ENCODE results near the gene LRRC26.

LRRC26 gene

DNA sequence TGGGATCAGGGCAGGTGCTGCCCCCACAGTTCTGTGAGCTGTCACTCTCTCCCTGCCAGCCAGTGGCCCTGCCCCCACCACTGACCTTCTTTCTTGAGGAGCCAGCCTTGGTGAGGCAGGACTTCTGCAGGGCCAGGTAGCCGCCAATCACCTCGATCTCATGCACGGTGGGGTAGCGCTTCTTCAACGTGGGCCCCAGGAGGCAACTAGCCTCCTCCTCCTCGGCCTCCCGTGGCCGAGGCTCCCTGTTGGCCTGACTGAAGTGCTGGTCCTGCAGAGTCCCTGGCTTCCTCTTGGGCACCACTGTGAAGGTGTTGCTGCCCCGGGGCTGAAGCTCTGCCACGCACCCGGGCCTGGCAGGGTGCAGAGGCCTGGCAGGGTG is 29.0 kb upstream of the LRRC26 start:
- DNase-seq: no peak

DNA sequence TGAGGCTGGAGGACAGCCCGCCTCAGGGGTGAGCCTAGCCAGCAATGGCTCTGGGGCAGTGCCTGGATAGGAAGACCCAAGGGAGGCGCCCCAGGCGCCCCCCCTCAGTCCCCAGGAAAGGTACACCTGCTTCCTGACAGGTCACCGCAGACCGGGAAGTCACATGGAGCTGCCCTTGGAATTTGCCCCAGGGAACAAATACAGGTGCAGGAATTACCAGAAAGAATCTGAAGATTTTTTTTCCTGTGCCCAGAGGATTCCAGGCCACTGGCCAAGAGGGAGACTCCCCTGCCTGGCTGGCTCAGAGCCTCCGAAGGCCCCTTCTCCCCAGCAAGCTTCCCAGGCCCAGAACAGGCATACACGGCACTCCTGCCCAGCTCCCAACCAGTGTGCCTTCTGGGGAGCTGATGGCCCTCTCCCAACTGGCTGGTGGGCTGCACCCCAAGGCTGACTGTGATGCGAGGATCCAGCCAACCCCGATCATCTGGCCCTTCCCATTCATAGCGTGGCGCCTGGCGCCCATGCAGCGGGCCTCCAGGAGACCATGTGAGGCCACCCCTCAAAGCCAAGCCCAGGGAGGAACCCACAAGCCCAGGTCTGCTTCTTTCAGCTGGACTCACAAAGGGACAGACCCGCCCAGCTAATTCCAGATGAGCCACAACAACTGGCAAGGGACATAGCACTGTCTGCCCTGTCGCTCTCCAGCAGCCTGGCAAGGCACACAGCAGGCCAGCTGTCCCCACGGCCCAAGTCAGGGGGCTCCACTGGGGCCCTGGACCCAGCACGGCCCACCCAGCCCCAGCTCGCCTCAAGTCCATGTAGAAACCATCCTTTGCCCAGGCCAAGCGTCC is 28.4 kb upstream of the LRRC26 start:
- DNase-seq: no peak

DNA sequence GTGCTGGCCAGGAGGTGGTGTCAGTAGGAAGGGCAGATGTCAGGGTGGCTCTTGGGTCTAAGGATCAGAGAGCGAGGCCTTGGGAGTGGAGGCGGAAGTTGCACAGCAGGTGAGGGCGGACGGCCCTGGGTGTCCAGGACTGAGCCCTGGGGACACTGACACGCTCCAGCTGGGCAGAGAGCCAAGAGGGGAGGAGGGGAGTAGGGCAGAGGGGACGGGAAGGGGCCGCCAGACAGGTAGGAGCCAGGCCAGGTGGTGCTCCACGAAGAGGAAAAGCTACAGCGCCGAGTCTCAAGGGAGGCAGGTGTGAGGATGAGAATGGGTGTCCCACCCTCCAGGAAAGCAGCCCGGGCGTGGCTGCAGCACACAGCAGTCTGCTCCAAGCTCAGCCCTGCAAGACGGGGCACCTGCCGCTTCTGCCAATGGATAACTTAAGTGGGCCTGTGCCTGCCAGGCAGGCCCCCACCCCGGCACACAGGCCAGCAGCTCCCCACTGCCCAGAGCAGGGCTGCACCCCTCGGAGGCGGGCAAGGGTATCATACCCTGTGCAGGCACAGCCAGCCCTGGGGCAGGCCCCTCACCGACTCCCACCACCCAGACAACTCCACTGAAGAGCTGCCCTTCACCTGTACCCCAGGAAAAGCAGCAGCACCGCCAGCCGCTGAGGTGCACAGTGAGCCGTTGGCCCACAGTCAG is 25.8 kb upstream of the LRRC26 start:
- no peak for DNase-seq

DNA sequence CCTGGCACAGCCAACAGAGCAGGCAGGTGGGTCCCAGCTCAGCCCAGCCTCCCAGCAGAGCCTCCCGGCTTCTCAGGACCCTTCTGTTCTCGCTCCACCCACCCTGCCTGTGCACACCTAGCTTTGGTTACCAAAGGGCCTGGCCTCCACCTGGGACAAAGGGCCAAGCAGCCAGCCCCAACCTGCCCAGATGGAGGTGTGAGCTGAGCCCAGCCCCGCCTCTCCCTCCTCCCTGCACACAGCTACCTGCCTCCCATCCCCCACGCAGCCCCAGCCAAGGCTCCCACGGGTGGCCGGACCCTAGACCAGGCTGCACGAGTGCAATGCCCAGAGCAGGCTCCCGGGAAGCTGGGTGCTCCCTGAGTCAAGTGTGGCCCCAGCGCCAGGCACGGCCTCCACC is 25.1 kb upstream of the LRRC26 start:
- no peak for DNase-seq

DNA sequence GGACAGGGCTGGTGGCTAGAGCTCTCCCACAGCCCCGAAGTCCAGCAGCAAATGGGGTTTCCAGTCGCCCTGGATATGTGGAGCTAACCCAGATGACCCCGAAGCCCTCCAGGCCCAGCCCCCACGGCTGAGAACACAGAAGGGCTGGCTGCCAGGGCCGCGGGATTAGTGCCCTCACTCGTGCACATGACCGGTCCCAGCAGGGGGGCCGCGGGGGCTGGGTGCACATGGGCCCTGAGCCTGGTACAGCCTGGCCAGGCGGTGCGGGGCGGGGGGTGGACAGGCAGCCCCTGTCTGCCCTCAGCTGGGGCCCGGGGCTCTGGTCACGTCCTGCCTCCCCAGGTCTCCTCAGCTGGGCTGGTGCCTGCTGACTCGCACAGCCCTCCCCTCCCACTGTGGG is 24.5 kb upstream of the LRRC26 start:
- DNase-seq: peak; percentile 92

GRCh38 chr9:137193771-137194170 is 23.9 kb upstream of the LRRC26 start:
- no peak for DNase-seq

DNA sequence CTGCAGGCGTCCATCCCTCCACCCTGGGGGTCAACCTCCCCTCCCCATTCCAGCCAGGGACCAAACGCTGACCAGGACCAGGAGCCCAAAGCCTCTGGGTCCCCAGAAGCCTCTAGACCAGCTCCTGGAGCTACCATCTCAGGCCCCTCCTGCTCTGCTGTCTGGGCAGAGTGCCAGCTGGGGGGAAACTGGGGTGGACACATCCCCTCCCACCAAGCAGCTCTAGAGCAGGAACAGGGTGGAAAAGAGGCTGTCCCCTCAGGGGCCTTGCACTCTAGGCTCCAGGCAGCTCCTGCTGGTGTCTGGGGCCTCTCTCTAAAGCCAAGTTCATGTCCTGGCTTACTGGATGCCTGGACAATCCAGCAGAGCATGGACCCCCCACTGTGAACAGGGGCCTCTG is 23.0 kb upstream of the LRRC26 start:
- DNase-seq: no peak

DNA sequence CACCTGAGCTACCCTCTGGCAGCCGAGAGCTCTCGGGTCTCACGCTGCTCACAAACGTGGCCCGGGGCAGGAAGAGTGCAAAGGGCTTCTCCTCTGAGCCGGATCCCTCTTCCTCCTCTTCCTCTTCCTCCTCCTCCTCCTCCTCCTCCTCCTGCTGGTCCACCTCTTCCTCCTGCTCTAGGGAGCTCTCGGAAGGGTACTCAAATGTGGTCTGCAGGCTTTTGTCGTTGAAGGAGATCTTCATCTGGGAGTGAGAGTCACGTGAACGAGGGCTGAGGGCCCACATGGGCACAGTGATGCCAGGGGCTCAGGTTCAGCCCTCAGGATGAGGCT is 22.6 kb upstream of the LRRC26 start:
- no peak for DNase-seq

DNA sequence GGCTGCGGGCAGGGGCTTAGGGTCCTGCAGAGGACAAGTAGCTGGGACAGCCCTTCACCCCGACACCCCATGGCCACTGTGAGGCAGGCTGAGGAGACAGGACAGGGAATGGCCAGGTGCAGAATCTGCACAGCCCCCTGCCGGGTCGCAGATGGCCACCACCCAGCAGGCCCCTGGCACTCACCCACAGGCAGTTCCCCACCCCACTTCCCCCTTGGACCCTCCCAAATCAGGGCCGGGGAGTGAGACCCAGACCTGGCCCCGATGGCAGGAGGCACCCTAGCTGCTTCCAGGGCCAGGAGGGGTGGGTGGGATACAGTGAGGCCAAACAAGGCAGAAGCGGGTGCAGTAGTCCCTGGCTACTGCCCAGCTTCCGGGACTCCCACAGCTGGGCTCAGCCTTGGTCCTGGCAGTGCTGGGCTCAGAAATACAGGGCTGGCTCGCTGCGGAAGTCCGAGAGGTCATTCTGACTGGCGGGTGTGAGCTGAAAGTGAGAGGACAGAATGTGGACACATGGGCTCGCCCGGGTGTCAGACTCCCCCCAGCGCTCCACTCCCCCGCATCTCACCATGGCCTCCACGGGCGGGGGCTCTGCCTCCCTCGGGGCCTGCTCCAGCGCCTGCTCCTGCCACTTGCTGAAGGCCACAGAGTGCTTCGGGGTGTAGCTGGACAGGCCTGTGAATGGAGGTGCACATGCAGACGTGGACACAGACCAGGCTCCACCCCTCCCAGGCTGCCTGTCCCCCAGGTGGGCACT is 22.0 kb upstream of the LRRC26 start:
- peak; percentile 60 for DNase-seq

DNA sequence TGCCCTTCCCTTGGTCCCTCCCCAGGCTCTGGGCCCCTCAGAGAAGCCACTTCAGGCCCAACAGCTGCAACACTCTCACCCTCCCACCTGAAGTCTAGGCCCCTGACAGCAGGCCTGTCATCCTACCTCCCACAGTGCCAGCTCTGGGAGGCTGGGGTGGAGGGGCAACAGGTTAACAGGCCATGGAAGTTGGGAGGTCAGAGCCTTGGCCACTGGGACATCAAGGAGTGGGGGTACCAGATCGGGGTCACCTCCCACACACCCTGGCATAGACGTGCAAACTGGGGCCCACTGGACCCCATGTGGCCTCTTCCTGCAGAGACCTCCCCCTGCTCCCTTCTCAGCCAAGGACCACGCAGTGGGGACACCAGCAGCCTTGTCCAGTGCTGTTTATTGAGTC is 21.4 kb upstream of the LRRC26 start:
- no peak for DNase-seq

DNA sequence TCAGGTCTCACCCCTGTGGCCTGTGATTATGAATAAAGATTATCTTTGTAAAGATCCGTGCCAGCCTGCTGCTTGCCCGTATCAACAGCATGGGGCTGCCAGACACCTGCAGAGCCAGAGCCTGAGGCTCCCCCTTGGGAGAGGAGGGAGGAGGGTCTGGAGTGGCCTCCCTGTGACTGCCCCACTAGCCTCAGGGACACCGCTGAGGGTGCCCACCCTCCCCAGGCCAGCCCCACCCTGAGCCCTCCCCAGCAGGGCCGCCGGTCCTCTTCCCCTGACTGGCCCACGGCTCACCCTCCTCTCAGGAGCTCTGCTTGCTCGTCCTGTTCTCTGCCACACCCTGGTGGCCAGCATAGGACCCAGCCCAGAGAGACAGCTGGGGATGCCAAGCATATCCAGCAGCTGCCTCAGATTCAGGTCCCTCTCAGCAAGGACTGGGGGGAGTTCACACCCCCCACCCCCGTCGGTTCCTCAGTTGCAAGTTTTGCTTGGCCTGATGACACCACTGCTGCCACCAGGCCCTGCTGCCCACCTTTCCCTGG is 20.5 kb upstream of the LRRC26 start:
- no peak for DNase-seq

DNA sequence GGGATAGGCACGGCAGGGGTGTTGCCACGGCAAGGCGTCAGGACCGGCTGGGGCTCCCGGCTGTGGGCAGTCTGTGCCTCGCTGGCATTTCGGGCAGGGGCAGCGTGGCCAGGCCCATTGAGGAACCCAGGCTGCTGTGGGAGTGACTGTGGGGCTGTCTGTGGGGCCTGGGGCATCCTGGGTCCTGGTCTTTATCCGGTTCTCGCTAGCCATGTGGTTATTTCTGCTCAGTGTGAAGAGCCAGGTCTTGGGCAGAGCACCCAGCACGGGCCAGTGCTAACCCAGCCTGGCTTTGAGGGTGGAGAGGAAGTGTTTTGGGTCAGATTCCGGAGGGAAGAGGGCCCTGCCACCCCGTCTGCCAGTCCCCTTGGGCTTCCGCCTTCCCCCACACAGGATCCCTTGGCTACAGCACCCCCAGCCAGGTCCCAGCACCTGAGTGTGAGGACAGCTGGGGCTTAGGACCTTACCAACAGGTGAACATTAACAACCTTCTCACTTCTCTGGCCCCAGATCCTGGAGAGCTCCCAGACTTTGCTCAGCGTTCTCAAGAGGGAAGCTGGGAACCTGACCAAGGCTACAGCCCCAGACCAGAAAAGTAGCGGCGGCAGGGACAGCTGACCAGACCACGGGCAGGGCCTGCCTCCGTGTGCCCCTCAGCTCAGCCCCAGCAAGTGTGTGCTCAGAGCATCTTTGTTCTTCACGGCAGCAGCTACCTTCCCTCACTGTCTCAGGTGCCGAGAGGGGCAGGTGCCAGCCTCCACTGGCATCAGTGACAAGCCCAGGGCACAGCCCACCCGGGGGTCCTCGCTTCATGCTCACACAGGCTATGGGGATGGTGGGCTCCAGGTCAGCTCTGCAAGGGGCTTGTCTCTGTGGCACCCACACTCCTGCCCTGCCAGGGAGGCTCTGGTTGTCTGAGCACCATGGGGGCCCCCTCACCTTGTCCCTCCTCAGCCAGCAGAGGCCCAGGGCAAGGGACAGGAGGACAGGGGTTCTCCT is 19.7 kb upstream of the LRRC26 start:
- no peak for DNase-seq

DNA sequence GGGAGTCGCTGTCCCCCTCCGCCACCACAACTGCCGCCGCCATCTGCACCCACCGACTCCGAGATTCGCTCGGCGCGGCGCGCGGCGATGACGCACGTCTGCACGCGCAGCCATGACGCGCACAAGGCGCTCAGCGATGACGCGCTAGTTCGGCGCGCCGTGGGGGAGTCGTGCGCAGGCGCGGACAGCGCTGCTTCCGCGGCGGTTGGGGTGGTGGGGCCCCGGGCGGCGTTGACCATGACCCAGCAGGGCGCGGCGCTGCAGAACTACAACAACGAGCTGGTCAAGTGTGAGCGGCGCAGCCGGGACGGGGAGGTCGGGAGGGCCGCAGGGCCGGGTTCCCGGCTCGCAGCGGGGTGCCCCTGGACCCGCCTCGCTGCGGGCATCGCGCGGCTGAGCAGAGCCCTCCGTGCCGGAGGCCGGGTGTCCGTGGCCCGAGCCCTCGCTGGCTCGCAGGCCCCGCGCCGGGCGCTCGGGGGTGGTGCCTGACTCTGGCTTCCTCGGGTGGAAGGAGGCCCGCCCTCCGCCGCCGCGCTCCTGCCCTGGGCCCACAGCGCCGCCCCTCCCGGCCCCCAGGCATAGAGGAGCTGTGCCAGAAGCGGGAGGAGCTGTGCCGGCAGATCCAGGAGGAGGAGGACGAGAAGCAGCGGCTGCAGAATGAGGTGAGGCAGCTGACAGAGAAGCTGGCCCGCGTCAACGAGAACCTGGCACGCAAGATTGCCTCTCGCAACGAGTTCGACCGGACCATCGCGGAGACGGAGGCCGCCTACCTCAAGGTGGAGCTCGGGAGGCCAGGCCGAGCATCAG is 18.8 kb upstream of the LRRC26 start, which contains the start of the genes ANAPC2 and SSNA1:
Gene ANAPC2 (minus strand): TSS at position 71 of the 807 bp plus-strand sequence. CDS start 28 bp downstream, at position 43.
Gene SSNA1 (plus strand): TSS at position 187 of the 807 bp plus-strand sequence. CDS start 51 bp downstream, at position 238.
- peak; percentile 95 for DNase-seq

- no peak for DNase-seq
These were observed 18.2 kb upstream of the LRRC26 start for GRCh38 chr9:137188086-137188489.

DNA sequence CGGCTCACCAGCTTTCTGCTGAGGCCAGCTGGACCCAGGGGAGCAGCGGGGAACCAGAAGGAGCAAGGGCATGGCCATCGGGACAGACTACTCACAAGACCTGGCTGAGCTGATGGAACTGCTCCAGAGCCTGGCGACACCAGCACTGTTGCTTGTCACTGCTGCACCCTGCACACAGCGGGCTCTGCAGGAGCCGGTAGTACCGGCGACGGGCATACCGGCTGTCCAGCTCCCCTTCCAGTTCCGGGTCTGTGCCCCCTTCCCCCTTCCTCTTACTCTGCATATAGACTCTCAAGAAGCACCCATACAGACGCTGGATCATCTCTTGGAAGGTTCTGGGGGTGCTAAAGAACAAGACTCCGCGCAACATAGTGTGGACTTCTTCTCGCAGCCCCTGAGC is 17.5 kb upstream of the LRRC26 start:
- no peak for DNase-seq

- DNase-seq: no peak
These were observed 16.5 kb upstream of the LRRC26 start for GRCh38 chr9:137186385-137186784.

DNA sequence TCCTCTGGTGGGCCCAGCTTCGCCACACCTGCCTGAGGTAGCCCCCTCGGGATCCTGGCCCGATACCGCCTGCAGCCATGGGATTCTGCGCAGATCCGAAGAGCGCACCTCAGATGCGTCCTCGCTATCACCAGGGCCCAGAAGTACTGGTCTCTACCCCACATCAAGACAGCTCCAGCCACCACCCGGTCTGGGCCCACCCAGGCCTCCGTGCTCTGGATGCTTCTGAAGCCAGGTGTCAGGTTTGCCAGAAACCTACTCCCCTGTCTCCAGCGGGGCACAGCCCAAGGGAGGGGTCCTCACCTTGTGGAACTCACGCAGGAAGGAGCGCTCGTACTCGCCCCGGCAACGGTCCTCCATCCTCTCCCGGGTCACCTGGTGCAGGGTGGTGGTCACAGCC is 16.1 kb upstream of the LRRC26 start:
- DNase-seq: no peak

DNA sequence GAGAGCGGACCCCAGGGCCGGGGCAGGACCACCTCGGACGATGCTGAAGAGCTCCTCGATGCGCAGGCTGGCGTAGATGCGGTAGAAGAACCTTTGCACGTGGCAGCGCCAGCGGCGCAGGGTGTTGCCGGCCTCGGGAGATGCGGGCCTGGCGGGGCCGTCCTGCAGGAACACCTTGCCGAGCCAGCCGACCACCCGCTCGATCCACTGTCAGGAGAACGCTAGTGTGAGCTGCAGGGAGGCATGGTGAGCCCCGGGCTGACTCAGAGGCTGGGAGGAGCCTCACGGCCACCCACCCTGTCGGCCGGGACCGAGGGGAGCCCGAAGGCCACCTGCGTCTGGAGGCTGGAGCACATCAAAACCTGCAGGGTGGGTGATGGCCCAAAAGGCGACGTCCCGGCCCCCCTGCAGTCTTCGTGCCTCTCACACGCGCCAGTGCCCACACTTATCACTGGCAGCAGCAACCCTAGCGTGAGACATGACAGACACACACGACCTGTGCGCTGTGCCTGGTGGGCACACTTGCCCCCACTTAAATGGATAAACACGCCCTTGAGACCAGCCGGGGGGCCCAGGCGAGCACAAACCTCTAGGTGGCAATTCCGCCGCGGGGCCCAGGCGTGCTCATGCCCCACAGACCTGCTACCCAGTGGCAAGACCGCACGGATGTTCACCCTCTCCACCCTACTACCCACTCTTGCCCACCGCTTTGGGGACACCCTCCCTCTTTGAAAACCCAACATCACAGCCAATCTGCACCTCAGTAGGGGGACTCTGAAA is 15.2 kb upstream of the LRRC26 start:
- DNase-seq: no peak

DNA sequence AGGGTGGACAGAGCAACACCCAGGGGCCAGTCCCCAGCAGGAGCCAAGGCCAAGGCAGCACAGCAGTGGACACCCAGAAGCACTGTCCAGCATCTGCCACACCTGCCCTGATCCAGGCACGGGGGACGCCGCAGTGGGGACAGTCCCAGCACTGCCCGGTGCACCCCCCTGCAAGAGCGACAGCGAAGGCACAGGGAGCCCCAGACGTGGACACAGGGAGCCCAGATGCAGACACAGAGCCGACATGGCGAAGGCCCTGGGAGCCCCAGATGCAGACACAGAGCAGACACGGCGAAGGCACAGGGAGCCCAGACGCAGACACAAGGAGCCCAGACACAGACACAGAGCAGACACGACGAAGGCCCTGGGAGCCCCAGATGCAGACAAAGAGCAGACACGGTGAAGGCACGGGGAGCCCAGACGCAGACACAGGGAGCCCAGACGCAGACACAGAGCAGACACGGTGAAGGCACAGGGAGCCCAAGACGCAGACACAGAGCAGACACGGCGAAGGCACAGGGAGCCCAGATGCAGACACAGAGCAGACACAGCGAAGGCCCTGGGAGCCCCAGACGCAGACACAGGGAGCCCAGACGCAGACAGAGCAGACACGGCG is 14.2 kb upstream of the LRRC26 start:
- no peak for DNase-seq

GRCh38 chr9:137182836-137183235 is 13.0 kb upstream of the LRRC26 start:
- DNase-seq: no peak
